Measurements from ENCODE around the gene KRT38. TPM values are rescaled to one million over a fixed set of nuclear protein-coding genes. Genes with fewer than 3 reads are reported as not detected.

KRT38 gene
- polyA plus RNA-seq, 1 of the 3 experiments (the other 2 are of a cell fraction), result not detected

DNA sequence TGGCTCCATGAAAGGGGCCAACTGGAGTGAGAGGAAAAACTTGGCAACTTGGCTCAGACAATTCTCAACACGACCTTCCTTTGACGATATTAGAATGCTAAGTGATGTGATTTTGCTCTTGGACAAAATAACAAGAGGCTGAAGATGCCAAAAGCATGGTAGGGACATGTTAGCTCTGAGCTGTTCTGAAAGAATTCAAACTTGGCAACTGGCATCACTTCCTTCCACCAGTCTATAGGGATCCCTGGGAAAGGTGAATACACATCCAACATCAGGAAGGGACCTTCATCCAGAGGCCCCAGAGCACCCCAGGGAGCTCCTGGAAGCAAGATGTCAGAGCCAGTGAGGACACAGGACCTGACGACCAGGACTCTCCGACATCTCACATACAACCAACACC, 20.6 kb downstream of the KRT38 start:
- CTCF ChIA-PET, result interaction anchor here (0.5 to 0.9 kb wide), 2 partner anchors 10 to 129 kb away, joined by 3 read pairs; no protein-coding TSS in a partner anchor
- 55% methylated on average over 4 of the region's 4 CpGs for WGBS (ENCODE audit: low lambda C conversion rate)
- TF ChIP-seq TCF12 (IDR thresholded peaks at IDR 0.05), result peak; percentile 26; the same call in 1 of the 2 replicates
- TF ChIP-seq TEAD4 (IDR thresholded peaks at IDR 0.05; ENCODE audit: borderline replicate concordance, insufficient read depth), result no peak
- TF ChIP-seq RXRA (IDR thresholded peaks at IDR 0.05; ENCODE audit: borderline replicate concordance, low read depth), result no peak
- 0 out of 2 replicates have a peak, but pooled peaks have one; percentile 6 for TF ChIP-seq FOSL2 (IDR thresholded peaks at IDR 0.05; ENCODE audit: borderline replicate concordance, low read depth)
- peak; percentile 40; the same call in 1 of the 2 replicates for TF ChIP-seq NFIC (IDR thresholded peaks at IDR 0.05; ENCODE audit: borderline replicate concordance)
- TF ChIP-seq MEF2A (IDR thresholded peaks at IDR 0.05; ENCODE audit: borderline replicate concordance, low read depth), result no peak
- TF ChIP-seq, protein P1, sequence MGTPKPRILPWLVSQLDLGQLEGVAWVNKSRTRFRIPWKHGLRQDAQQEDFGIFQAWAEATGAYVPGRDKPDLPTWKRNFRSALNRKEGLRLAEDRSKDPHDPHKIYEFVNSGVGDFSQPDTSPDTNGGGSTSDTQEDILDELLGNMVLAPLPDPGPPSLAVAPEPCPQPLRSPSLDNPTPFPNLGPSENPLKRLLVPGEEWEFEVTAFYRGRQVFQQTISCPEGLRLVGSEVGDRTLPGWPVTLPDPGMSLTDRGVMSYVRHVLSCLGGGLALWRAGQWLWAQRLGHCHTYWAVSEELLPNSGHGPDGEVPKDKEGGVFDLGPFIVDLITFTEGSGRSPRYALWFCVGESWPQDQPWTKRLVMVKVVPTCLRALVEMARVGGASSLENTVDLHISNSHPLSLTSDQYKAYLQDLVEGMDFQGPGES (IDR thresholded peaks at IDR 0.05; ENCODE audit: low read depth, low read length), result no peak
- TF ChIP-seq FOXM1 (IDR thresholded peaks at IDR 0.05; ENCODE audit: low read depth), result no peak
- TF ChIP-seq GABPA (IDR thresholded peaks at IDR 0.05; ENCODE audit: low read depth), result no peak
- no peak for TF ChIP-seq POLR2AphosphoS5 (IDR thresholded peaks at IDR 0.05; ENCODE audit: low read depth, low read length)
- TF ChIP-seq, protein P2, sequence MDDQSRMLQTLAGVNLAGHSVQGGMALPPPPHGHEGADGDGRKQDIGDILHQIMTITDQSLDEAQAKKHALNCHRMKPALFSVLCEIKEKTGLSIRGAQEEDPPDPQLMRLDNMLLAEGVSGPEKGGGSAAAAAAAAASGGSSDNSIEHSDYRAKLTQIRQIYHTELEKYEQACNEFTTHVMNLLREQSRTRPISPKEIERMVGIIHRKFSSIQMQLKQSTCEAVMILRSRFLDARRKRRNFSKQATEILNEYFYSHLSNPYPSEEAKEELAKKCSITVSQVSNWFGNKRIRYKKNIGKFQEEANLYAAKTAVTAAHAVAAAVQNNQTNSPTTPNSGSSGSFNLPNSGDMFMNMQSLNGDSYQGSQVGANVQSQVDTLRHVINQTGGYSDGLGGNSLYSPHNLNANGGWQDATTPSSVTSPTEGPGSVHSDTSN (IDR thresholded peaks at IDR 0.05), result no peak
- TF ChIP-seq, protein P3, sequence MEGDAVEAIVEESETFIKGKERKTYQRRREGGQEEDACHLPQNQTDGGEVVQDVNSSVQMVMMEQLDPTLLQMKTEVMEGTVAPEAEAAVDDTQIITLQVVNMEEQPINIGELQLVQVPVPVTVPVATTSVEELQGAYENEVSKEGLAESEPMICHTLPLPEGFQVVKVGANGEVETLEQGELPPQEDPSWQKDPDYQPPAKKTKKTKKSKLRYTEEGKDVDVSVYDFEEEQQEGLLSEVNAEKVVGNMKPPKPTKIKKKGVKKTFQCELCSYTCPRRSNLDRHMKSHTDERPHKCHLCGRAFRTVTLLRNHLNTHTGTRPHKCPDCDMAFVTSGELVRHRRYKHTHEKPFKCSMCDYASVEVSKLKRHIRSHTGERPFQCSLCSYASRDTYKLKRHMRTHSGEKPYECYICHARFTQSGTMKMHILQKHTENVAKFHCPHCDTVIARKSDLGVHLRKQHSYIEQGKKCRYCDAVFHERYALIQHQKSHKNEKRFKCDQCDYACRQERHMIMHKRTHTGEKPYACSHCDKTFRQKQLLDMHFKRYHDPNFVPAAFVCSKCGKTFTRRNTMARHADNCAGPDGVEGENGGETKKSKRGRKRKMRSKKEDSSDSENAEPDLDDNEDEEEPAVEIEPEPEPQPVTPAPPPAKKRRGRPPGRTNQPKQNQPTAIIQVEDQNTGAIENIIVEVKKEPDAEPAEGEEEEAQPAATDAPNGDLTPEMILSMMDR (IDR thresholded peaks at IDR 0.05), result no peak
- no peak for TF ChIP-seq SIN3A (IDR thresholded peaks at IDR 0.05; ENCODE audit: borderline replicate concordance, low read depth, low read length)
- TF ChIP-seq JUND (IDR thresholded peaks at IDR 0.05), result 0 out of 2 replicates have a peak, but pooled peaks have one; percentile 3
- no peak for TF ChIP-seq ELF1 (IDR thresholded peaks at IDR 0.05)
- TF ChIP-seq, protein P4, sequence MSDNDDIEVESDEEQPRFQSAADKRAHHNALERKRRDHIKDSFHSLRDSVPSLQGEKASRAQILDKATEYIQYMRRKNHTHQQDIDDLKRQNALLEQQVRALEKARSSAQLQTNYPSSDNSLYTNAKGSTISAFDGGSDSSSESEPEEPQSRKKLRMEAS (IDR thresholded peaks at IDR 0.05; ENCODE audit: low read depth), result no peak
- no peak for TF ChIP-seq TAF1 (IDR thresholded peaks at IDR 0.05; ENCODE audit: borderline replicate concordance, low read depth, low read length)
- TF ChIP-seq RCOR1 (IDR thresholded peaks at IDR 0.05; ENCODE audit: low read length), result no peak
- no peak for TF ChIP-seq SMC3 (IDR thresholded peaks at IDR 0.05; ENCODE audit: low read depth, low read length)
- TF ChIP-seq YY1 (IDR thresholded peaks at IDR 0.05; ENCODE audit: low read depth), result no peak
- TF ChIP-seq EZH2phosphoT487 (IDR thresholded peaks at IDR 0.05; ENCODE audit: borderline replicate concordance, low read depth), result no peak
- Histone ChIP-seq H3K4me1 (ENCODE audit: control insufficient read depth in 1 of 2, insufficient read depth in 2 of 2, low read depth in 1 of 2, low read length in 1 of 2) (peaks cover 0 to 45% of the 10 kb centered on the region in 2 experiments; a peak in 2 of 4 replicates), H3K9me3 (no peaks in the 10 kb centered on the region), H3K4me2 (peak overlapping the region; percentile 34), H3F3A (replicated peaks; ENCODE audit: insufficient read depth) (peaks cover 4% of the 10 kb centered on the region), H4K20me1 (ENCODE audit: insufficient read depth) (no peaks in the 10 kb centered on the region), H3K9me2 (no peaks in the 10 kb centered on the region), H3K27me3 (ENCODE audit: insufficient read depth) (no peaks in the 10 kb centered on the region), H3K36me3 (replicated peaks in 1 of 2; ENCODE audit: control insufficient read depth in 1 of 2, insufficient read depth in 2 of 2, low read length in 1 of 2) (no peaks in the 10 kb centered on the region), H3K9ac (no peak overlapping the region), H3K79me2 (ENCODE audit: insufficient read depth) (no peaks in the 10 kb centered on the region), H3K27ac (ENCODE audit: low read depth in 2 of 2, low read length in 1 of 2) (peak overlapping the region in 1 of 2 experiments; percentile 35; a peak in 2 of 4 replicates), H3K4me3 (ENCODE audit: low read depth in 2 of 2, low read length in 1 of 2) (no peak overlapping the region), H2AFZ (ENCODE audit: low read depth) (no peak overlapping the region; the same call in 1 of the 2 replicates)
- DNase-seq, result no peak
- POLR2A ChIA-PET, result no interaction called here
